Esophagus squamous epithelium (tissue), 4 donors: ENCODE measurements around the gene FEM1C.

Experiments used
- CTCF ChIP-seq, 6 experiments: fragments of 450-650 bp in 4 of 6; fragments of 200-600 bp in 2 of 6; sonication (generic) in 2 of 6; IDR thresholded peaks; one replicate each; pipeline ENCODE4 v1.5.1; 2016 to 2019; ENCODE audit warnings: antibody characterized with exemption in 6 of 6, mild to moderate bottlenecking in 4 of 6, moderate library complexity in 4 of 6
- POLR2A ChIP-seq, 4 donors: fragments of 450-650 bp; IDR thresholded peaks; one replicate each; pipeline ENCODE4 v1.6.1; 2017; ENCODE audit warnings: antibody characterized with exemption in 4 of 4, mild to moderate bottlenecking in 4 of 4, moderate library complexity in 3 of 4

DNA sequence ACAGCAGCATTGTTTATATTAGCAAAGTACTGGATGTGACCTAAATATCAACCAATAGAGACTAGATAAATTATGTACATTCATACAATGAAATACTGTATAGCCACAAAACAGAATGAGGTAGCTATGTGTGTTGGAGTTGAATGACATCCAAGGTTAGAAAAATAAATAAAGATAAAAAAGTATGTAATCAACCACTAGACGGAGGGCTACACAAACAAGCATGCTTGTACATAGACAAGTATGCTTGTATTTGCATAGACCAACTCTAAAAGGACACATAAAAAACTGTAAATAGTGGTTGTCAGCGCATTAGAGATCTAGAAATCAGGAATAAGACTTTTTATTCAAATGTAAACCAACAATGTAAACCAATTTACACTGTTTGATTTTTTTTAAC lies 3.0 kb downstream of the FEM1C start:
- TF ChIP-seq CTCF (IDR thresholded peaks at IDR 0.05) (no peak), POLR2A (IDR thresholded peaks at IDR 0.05) (no peak)
